IMR-90 (cell line): ENCODE data around the gene TIMM9. TPM values are rescaled to one million over a fixed set of nuclear protein-coding genes. Genes with fewer than 3 reads are reported as not detected.

ENCODE experiments used
- ATAC-seq: fragments of 200-7000 bp; cut with Tn5 transposase; 2 replicates; pipeline ENCODE4 v1.9.1; 2020; ENCODE audit warnings: low read depth, mild to moderate bottlenecking, moderate library complexity
- BruUV-seq: library from RNA; stranded (reverse); fragments of 400-500 nt; replicated peaks from 2 replicates; lab custom pipeline; 2021; lab: Mats Ljungman, UMichigan
- CTCF ChIA-PET: fragments of 300-600 bp; formaldehyde crosslinking; extraction: SDS; loops from one replicate; lab custom pipeline; 2021; ENCODE audit warnings: antibody characterized with exemption; lab: Yijun Ruan, JAX
- POLR2A ChIA-PET: fragments of 300-600 bp; sonication (Branson Sonifier 250); formaldehyde crosslinking; loops from one replicate; lab custom pipeline; 2022; ENCODE audit warnings: antibody characterized with exemption; ENCODE audit not compliant: unreplicated experiment; lab: Charles Lee
- DNase-seq: peaks from one replicate; pipeline ENCODE4 v3.0.0; 2013
- H2AFZ ChIP-seq: replicated peaks from 2 replicates; pipeline ENCODE3; 2013; ENCODE audit warnings: low read length, mild to moderate bottlenecking; ENCODE audit not compliant: poor library complexity
- H2AK5ac ChIP-seq: 2 replicates; pipeline ENCODE4 v1.6.1; 2013; ENCODE audit warnings: low read depth, low read length, inconsistent platforms
- H2AK9ac ChIP-seq: replicated peaks from 2 replicates; pipeline ENCODE3; 2013; ENCODE audit warnings: mild to moderate bottlenecking, low read depth, low read length, moderate library complexity; ENCODE audit not compliant: poor library complexity
- H2BK120ac ChIP-seq: 2 replicates; pipeline ENCODE4 v1.6.1; 2013; ENCODE audit warnings: low read depth, low read length, inconsistent platforms
- H2BK15ac ChIP-seq: 3 replicates; pipeline ENCODE4 v1.6.1; 2013; ENCODE audit warnings: low read depth, low read length, inconsistent platforms
- H2BK20ac ChIP-seq: 2 replicates; pipeline ENCODE4 v1.6.1; 2013; ENCODE audit warnings: low read depth, mild to moderate bottlenecking, inconsistent platforms, low read length, moderate library complexity
- H2BK5ac ChIP-seq: 2 replicates; pipeline ENCODE4 v1.6.1; 2013; ENCODE audit warnings: mild to moderate bottlenecking, low read depth, low read length, inconsistent platforms; ENCODE audit not compliant: poor library complexity, severe bottlenecking
- H3K14ac ChIP-seq: replicated peaks from 2 replicates; pipeline ENCODE4 v1.6.1; 2013; ENCODE audit warnings: low read depth, low read length, inconsistent platforms
- H3K18ac ChIP-seq: 2 replicates; pipeline ENCODE4 v1.6.1; 2013; ENCODE audit warnings: low read depth, low read length, control low read depth
- H3K23ac ChIP-seq: 2 replicates; pipeline ENCODE4 v1.6.1; 2013; ENCODE audit warnings: low read depth, low read length, inconsistent platforms
- H3K27ac ChIP-seq: 2 replicates; pipeline ENCODE4 v1.5.1; 2013; ENCODE audit warnings: mild to moderate bottlenecking, control low read depth, low read length; ENCODE audit not compliant: insufficient read depth
- H3K27me3 ChIP-seq: 2 replicates; pipeline ENCODE4 v1.6.1; 2013; ENCODE audit warnings: low read length; ENCODE audit not compliant: control insufficient read depth, insufficient read depth
- H3K36me3 ChIP-seq: 2 replicates; pipeline ENCODE4 v1.6.1; 2013; ENCODE audit warnings: low read length, mixed read lengths; ENCODE audit not compliant: control insufficient read depth, insufficient read depth
- H3K4ac ChIP-seq: 2 replicates; pipeline ENCODE4 v1.6.1; 2013; ENCODE audit warnings: low read depth, low read length, inconsistent platforms
- H3K4me1 ChIP-seq: 2 replicates; pipeline ENCODE4 v1.6.1; 2013; ENCODE audit warnings: low read length, mixed read lengths; ENCODE audit not compliant: control insufficient read depth, insufficient read depth
- H3K4me2 ChIP-seq: 2 replicates; pipeline ENCODE4 v1.6.1; 2013; ENCODE audit warnings: low read depth, mild to moderate bottlenecking, control low read depth, low read length, moderate library complexity
- H3K4me3 ChIP-seq: 2 replicates; pipeline ENCODE4 v1.5.1; 2013; ENCODE audit warnings: low read depth, mild to moderate bottlenecking, control low read depth, low read length, moderate library complexity; ENCODE audit not compliant: insufficient read depth
- H3K56ac ChIP-seq: 2 replicates; pipeline ENCODE4 v1.6.1; 2013; ENCODE audit warnings: low read length, inconsistent platforms; ENCODE audit not compliant: insufficient read depth; ENCODE audit errors: extremely low read depth
- H3K79me1 ChIP-seq, 2 experiments: 2 replicates each; pipeline ENCODE4 v1.6.1; 2013; ENCODE audit warnings: low read length in 2 of 2, inconsistent platforms in 1 of 2, low read depth in 1 of 2
- H3K9ac ChIP-seq: 2 replicates; pipeline ENCODE4 v1.6.1; 2013; ENCODE audit warnings: low read depth, low read length, control low read depth
- H3K9me1 ChIP-seq: 2 replicates; pipeline ENCODE4 v1.6.1; 2013; ENCODE audit warnings: low read length, inconsistent platforms; ENCODE audit not compliant: insufficient read depth
- H3K9me3 ChIP-seq: 2 replicates; pipeline ENCODE4 v1.6.1; 2013; ENCODE audit warnings: low read length; ENCODE audit not compliant: control insufficient read depth, insufficient read depth
- H4K20me1 ChIP-seq: 2 replicates; pipeline ENCODE4 v1.6.1; 2013; ENCODE audit warnings: low read length, inconsistent platforms; ENCODE audit not compliant: insufficient read depth
- H4K5ac ChIP-seq: 2 replicates; pipeline ENCODE4 v1.6.1; 2013; ENCODE audit warnings: mild to moderate bottlenecking, low read depth, low read length, control low read depth
- H4K8ac ChIP-seq, 2 experiments: 2 replicates each; pipeline ENCODE4 v1.6.1; 2013; ENCODE audit warnings: low read depth in 2 of 2, low read length in 2 of 2, control low read depth in 1 of 2, inconsistent platforms in 1 of 2
- H4K91ac ChIP-seq: 2 replicates; pipeline ENCODE4 v1.6.1; 2013; ENCODE audit warnings: low read depth, low read length, inconsistent platforms; ENCODE audit not compliant: insufficient read depth
- CEBPB ChIP-seq: IDR thresholded peaks from 2 replicates; pipeline ENCODE4 v1.6.1; 2012; ENCODE audit warnings: low read depth, low read length, improper control_type of control experiment
- CHD1 ChIP-seq: IDR thresholded peaks from 2 replicates; pipeline ENCODE4 v1.6.1; 2012; ENCODE audit warnings: low read depth, low read length, improper control_type of control experiment
- FOS ChIP-seq: fragments of 150-350 bp; IDR thresholded peaks from 2 replicates; pipeline ENCODE4 v1.6.1; 2016; ENCODE audit warnings: low read depth, low read length
- MAFK ChIP-seq: IDR thresholded peaks from 2 replicates; pipeline ENCODE4 v1.6.1; 2012; ENCODE audit warnings: low read depth, low read length, improper control_type of control experiment
- MAZ ChIP-seq: IDR thresholded peaks from 2 replicates; pipeline ENCODE4 v1.6.1; 2012; ENCODE audit warnings: low read depth, mild to moderate bottlenecking, low read length, improper control_type of control experiment, moderate library complexity, borderline replicate concordance
- MXI1 ChIP-seq: IDR thresholded peaks from 2 replicates; pipeline ENCODE4 v1.6.1; 2012; ENCODE audit warnings: low read depth, mild to moderate bottlenecking, low read length, moderate library complexity, borderline replicate concordance
- NFE2L2 ChIP-seq: fragments of 150-350 bp; IDR thresholded peaks from 2 replicates; pipeline ENCODE4 v1.6.1; 2016; ENCODE audit warnings: low read depth, mild to moderate bottlenecking, low read length
- POLR2A ChIP-seq: IDR thresholded peaks from 2 replicates; pipeline ENCODE4 v1.6.1; 2012; ENCODE audit warnings: mild to moderate bottlenecking, low read depth, low read length
- RAD21 ChIP-seq: IDR thresholded peaks from 2 replicates; pipeline ENCODE4 v1.6.1; 2012; ENCODE audit warnings: low read length, improper control_type of control experiment
- RCOR1 ChIP-seq: IDR thresholded peaks from 2 replicates; pipeline ENCODE4 v1.6.1; 2012; ENCODE audit warnings: mild to moderate bottlenecking, low read length, improper control_type of control experiment; ENCODE audit not compliant: insufficient replicate concordance
- RFX5 ChIP-seq: IDR thresholded peaks from 2 replicates; pipeline ENCODE4 v1.8.0; 2012; ENCODE audit warnings: low read depth, mild to moderate bottlenecking, low read length, moderate library complexity
- SMC3 ChIP-seq: fragments of 150-350 bp; IDR thresholded peaks from 2 replicates; pipeline ENCODE4 v1.6.1; 2016; ENCODE audit warnings: low read depth, mild to moderate bottlenecking, antibody characterized with exemption, low read length, moderate library complexity
- WGBS, 2 experiments: methylation state at CpG; one replicate each; pipeline versions ENCODE4 v1.1.5 to v1.1.7; 2013; ENCODE audit warnings: missing lambda C conversion rate in 2 of 2; ENCODE audit not compliant: insufficient read length in 1 of 2; ENCODE audit errors: extremely low coverage in 2 of 2; 5-methylcytosine and 5-hydroxymethylcytosine counted together
- dilution Hi-C: fragments of 300-500 bp; cut with HindIII; formaldehyde crosslinking; loops from one replicate; pipeline ENCODE4 v1.14.3; 2018; ENCODE audit warnings: low sequenced_read_pairs; ENCODE audit not compliant: unreplicated experiment
- in situ Hi-C: fragments of 300-500 bp; cut with MboI; formaldehyde crosslinking; loops from 3 replicates; pipeline ENCODE4 v1.14.3; 2019; ENCODE audit warnings: low sequenced_read_pairs, inconsistent platforms, mixed read lengths
- intact Hi-C: fragments of 100-400 bp; cut with micrococcal nuclease; formaldehyde crosslinking; loops from 2 replicates; pipeline ENCODE4 v1.10.0; 2022
- polyA plus RNA-seq, 3 experiments: library from polyadenylated mRNA; depleted of rRNA; stranded (reverse); fragments of >200 nt; gene quantifications; 2 replicates each; pipeline ENCODE4 v1.2.3, GENCODE V29; 2012; ENCODE audit warnings: low replicate concordance in 1 of 3
- total RNA-seq: library from RNA; depleted of rRNA; stranded (reverse); fragments of >200 nt; gene quantifications from 2 replicates; pipeline ENCODE4 v1.2.3, GENCODE V29; 2012
- TF ChIP-seq, protein P1 (sequence below): fragments of 150-350 bp; IDR thresholded peaks from 2 replicates; pipeline ENCODE4 v1.6.1; 2016; ENCODE audit warnings: low read depth, mild to moderate bottlenecking, low read length, moderate library complexity, borderline replicate concordance
- TF ChIP-seq, protein P2 (sequence below): fragments of 150-350 bp; IDR thresholded peaks from 2 replicates; pipeline ENCODE4 v1.6.1; 2017; ENCODE audit warnings: mild to moderate bottlenecking, antibody characterized with exemption, low read length, low read depth

TIMM9 gene
- total and polyA plus RNA-seq, 2 of the 4 experiments (the other 2 are of a cell fraction), result 23.7 to 27.8 TPM

DNA sequence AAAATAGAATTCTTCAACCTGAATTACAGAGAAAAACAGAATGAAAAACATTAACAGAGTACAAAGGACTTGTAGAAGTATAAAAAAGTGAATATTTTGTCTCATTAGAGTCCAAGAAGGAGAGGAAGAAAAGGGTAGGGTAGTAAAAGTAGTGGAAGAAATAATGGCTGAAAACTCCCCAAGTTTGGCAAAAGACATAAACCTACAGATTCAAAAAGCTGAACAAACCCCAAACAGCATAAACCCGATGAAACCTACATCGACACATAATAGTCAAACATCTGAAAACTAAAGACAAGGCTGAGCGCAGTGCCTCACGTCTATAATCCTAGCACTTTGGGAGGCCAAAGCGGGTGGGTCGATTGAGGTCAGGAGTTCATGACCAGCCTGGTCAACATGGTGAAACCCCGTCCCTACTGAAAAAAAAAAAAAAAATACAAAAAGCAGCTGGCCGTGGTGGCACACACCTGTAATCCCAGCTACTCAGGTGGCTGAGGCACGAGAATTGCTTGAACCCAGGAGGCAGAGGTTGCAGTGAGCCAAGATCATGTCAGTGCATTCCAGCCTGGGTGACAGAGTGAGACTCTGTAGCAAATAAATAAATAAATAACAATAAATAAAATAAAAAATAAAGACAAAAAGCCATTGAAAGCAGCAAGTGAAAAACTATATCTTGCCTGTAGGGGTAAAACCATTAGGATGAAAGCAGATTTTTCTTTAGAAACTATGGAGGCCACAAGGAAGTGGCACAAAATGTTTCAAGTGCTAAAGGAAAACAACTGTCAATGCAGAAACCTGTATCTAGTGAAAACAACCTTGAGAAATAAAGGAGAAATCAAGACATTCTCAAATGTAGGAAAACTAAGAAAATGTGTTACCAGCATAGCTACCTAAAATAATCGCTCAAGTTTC, 11.4 kb downstream of the TIMM9 start:
- H3K4ac ChIP-seq, result no peak overlapping the region
- H3K4me1 ChIP-seq, result no peaks in the 10 kb centered on the region
- 0 out of 2 replicates have a peak, but pooled peaks cover 4% of the 10 kb centered on the region for H4K20me1 ChIP-seq
- H2BK20ac ChIP-seq, result no peak overlapping the region
- peaks cover 13 to 21% of the 10 kb centered on the region in 2 experiments for H3K79me1 ChIP-seq
- ChIA-PET POLR2A (no interaction called here), CTCF (no interaction called here)
- no peak overlapping the region for H2AK5ac ChIP-seq
- no peak overlapping the region for H2BK15ac ChIP-seq
- no peak overlapping the region for H4K91ac ChIP-seq
- H2AK9ac ChIP-seq, result no peak overlapping the region
- no peak overlapping the region for H3K9ac ChIP-seq
- no peak overlapping the region for H2BK5ac ChIP-seq
- peaks cover 4% of the 10 kb centered on the region for H3K9me1 ChIP-seq
- H3K4me3 ChIP-seq, result no peak overlapping the region
- no peak overlapping the region for H4K8ac ChIP-seq
- H3K4me2 ChIP-seq, result no peak overlapping the region
- H2AFZ ChIP-seq, result no peak overlapping the region
- TF ChIP-seq POLR2A (no peak), CEBPB (no peak), RAD21 (no peak), MXI1 (no peak), FOS (no peak), NFE2L2 (no peak), MAZ (no peak), MAFK (no peak), RFX5 (no peak), CHD1 (no peak), SMC3 (no peak), RCOR1 (no peak)
- TF ChIP-seq, protein P1, sequence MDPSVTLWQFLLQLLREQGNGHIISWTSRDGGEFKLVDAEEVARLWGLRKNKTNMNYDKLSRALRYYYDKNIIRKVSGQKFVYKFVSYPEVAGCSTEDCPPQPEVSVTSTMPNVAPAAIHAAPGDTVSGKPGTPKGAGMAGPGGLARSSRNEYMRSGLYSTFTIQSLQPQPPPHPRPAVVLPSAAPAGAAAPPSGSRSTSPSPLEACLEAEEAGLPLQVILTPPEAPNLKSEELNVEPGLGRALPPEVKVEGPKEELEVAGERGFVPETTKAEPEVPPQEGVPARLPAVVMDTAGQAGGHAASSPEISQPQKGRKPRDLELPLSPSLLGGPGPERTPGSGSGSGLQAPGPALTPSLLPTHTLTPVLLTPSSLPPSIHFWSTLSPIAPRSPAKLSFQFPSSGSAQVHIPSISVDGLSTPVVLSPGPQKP, result no peak
- TF ChIP-seq, protein P2, sequence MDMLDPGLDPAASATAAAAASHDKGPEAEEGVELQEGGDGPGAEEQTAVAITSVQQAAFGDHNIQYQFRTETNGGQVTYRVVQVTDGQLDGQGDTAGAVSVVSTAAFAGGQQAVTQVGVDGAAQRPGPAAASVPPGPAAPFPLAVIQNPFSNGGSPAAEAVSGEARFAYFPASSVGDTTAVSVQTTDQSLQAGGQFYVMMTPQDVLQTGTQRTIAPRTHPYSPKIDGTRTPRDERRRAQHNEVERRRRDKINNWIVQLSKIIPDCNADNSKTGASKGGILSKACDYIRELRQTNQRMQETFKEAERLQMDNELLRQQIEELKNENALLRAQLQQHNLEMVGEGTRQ, result no peak
- no peaks in the 10 kb centered on the region for H3K27me3 ChIP-seq
- H4K5ac ChIP-seq, result no peak overlapping the region
- H2BK120ac ChIP-seq, result no peak overlapping the region
- no peak overlapping the region for H3K27ac ChIP-seq
- in situ Hi-C loops (no loop called here), dilution Hi-C loops (no loop called here), intact Hi-C loops (no loop called here)
- 90% methylated on average over 2 of the region's 10 CpGs; no CpG with 5 or more reads in 1 of the 2 experiments for WGBS, 2 experiments
- H3K36me3 ChIP-seq, result peaks cover 22% of the 10 kb centered on the region
- H3K14ac ChIP-seq, result no peak overlapping the region
- no peak overlapping the region for H3K18ac ChIP-seq
- no peak overlapping the region for H3K56ac ChIP-seq
- H3K23ac ChIP-seq, result no peak overlapping the region
- no peaks in the 10 kb centered on the region for H3K9me3 ChIP-seq
- DNase-seq (no peak), ATAC-seq (no peak)
- no TSS peak for BruUV-seq
